GM19193 (cell line): ENCODE results near the gene DMRTC1.
"Not testable (repeated sequence)": the region's sequence is repeated elsewhere in the genome, so short reads cannot be mapped to it uniquely, and the experiment has no call there.

ENCODE experiments used
- POLR2A ChIP-seq: IDR thresholded peaks from 4 replicates; pipeline ENCODE4 v1.6.1; 2011; ENCODE audit not compliant: insufficient read depth, insufficient read length; ENCODE audit errors: extremely low read depth

The DMRTC1 gene, protein sequence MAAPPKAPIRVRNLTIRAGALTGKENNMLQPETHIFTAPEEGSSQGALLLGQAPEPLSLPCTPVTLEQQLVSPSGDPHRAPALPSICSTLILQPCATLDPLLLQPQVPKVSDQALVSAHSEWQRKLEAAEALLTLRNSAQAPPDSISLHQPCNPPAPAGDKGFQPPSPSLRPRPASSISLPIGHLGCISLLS

DNA sequence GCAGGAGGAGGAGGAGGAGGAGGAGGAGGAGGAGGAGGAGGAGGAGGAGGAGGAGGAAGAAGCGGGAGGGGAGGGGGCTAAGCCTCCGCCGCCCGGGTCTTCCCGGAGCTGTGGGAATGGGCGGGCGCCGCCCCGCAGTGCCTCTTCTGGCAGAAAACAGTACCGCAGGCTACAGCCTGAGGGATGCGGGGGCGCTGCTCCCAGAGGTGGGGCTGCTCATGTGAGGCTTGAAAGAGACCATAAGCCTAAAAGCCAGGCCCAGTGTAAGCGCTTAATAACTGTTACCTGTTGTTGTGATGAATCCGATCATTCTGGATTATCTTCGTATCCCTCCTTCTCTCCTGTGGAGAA, at the start of gene DMRTC1:
DMRTC1 (minus strand) TSS at position 19 of the 351 bp plus-strand sequence. CDS start 68,143 bp downstream, outside the sequence.
- TF ChIP-seq POLR2A = not testable (repeated sequence)

GRCh38 chrX:72937906-72938305, 5.7 kb downstream of the DMRTC1 start, which contains the start of gene FAM236A:
FAM236A (plus strand) TSS chrX:72938206; CDS start chrX:72938263, 57 bp downstream.
- not testable (repeated sequence) for TF ChIP-seq POLR2A

DNA sequence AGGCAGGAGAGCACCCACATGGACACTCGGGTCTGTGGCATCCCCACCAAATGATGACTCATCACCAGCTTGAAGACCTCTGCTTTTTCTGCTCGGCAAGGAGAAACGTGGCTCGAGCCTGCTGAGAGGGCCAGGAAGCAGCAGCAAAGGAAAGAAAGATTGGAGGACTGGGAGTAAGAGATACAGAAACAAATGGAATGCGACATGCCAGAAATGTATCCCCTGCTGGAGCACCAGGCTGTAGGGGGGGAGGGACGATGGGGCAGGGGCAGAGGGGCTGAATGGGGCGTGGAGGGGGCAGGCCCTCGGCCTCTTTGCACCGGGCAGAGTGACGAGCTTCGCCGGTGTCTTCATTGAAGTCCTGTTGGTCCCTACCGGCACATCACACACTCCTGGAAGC, 31.3 kb downstream of the DMRTC1 start, which contains the start of gene FAM236C:
FAM236C (plus strand) TSS at position 301 of the 400 bp plus-strand sequence. CDS start 100 bp downstream, outside the sequence.
- not testable (repeated sequence) for TF ChIP-seq POLR2A
